ENCODE data around the gene TBKBP1. TPM values are rescaled to one million over a fixed set of nuclear protein-coding genes. Genes with fewer than 3 reads are reported as not detected.

Gene TBKBP1
- total RNA-seq, 4 donors from 2014 or later: 4.0 to 15.6 (median 10.5) TPM

- no peak for TF ChIP-seq CTCF (IDR thresholded peaks at IDR 0.05)
- no peak for ATAC-seq (ENCODE audit: low FRiP score)
- DNase-seq (ENCODE audit: low spot score): no peak
These were observed 41.4 kb upstream of the TBKBP1 start for GRCh38 chr17:47652570-47652969.

DNA sequence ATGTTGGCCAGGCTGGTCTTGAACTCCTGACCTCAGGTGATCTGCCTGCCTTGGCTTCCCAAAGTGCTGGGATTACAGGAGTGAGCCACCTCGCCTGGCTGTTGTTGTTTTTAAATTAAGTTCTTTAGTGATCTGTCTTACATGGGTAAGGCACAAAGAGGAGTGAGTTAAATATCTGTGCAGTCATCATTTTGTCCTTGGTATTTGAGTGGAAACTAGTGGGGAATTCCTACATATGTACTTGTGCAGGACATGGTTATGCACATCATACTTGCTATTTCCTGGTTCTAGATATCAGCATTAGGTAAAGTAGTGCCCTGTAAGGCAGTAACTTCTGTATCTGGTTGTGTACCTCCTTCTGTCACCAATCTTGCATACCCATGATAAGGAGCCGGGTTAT, 40.5 kb upstream of the TBKBP1 start:
- no peak for TF ChIP-seq CTCF (IDR thresholded peaks at IDR 0.05)
- ATAC-seq (ENCODE audit: low FRiP score): no peak
- no peak for DNase-seq (ENCODE audit: low spot score)

DNA sequence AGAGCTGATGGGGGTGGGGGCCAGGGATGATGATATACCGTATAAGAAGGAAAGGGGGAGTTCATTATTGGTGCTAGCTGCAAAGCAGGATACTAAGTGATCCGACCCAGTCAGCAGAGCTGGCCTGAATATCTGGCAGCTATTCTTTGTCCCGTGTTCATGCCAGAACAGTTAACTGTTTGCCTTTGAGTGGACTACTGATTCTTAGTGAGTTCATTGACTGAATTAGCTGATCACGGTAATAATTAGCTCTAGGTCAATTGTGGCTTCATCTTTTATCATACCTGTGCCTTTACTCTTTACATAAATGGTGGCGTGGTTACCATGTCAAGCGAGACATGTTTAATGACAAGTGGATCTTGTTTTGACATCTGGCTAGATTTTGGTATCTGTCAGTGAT, 39.0 kb upstream of the TBKBP1 start:
- ATAC-seq (ENCODE audit: low FRiP score) (no peak), DNase-seq (ENCODE audit: low spot score) (no peak)
- TF ChIP-seq CTCF (IDR thresholded peaks at IDR 0.05): no peak

- ATAC-seq (ENCODE audit: low FRiP score) (no peak), DNase-seq (ENCODE audit: low spot score) (no peak)
- no peak for TF ChIP-seq CTCF (IDR thresholded peaks at IDR 0.05)
These were observed 33.9 kb upstream of the TBKBP1 start for GRCh38 chr17:47660064-47660492.

- no peak for ATAC-seq (ENCODE audit: low FRiP score)
- no peak for DNase-seq (ENCODE audit: low spot score)
- TF ChIP-seq CTCF (IDR thresholded peaks at IDR 0.05): no peak
These were observed 29.9 kb upstream of the TBKBP1 start for GRCh38 chr17:47663912-47664623.

DNA sequence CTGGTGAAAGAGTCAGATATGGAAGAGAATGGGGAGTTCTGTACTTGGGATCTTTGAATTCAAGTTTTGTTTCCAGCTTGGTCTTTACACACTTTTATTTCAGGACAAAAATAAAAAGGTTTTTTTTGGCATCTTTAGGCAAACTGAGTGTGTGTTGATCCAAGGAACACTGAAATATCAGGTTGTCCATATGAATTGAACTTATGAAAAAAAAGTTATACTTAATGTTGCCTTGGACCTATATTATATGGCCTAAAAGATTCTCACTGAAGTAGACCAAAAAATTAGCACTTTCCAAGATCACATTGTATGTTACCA, 29.4 kb upstream of the TBKBP1 start:
- ATAC-seq (ENCODE audit: low FRiP score) (no peak), DNase-seq (ENCODE audit: low spot score) (no peak)
- no peak for TF ChIP-seq CTCF (IDR thresholded peaks at IDR 0.05)

GRCh38 chr17:47665655-47666054, 28.3 kb upstream of the TBKBP1 start:
- DNase-seq (ENCODE audit: low spot score) (no peak), ATAC-seq (ENCODE audit: low FRiP score) (no peak)
- no peak for TF ChIP-seq CTCF (IDR thresholded peaks at IDR 0.05)
